Stimulated activated CD4-positive, alpha-beta T cell treated with anti-CD3 and anti-CD28 coated beads, TNF-alpha, amount 100 ng/mL, for 24 hours (primary cell): ENCODE measurements around the gene PLSCR3.

Experiments used
- DNase-seq, 3 experiments: peaks; one replicate each; pipeline ENCODE4 v3.0.0-alpha.2; 2020; ENCODE audit warnings: low read depth in 3 of 3

Gene PLSCR3

GRCh38 chr17:7426896-7427489 lies 32.7 kb upstream of the PLSCR3 start:
- DNase-seq = no peak

DNA sequence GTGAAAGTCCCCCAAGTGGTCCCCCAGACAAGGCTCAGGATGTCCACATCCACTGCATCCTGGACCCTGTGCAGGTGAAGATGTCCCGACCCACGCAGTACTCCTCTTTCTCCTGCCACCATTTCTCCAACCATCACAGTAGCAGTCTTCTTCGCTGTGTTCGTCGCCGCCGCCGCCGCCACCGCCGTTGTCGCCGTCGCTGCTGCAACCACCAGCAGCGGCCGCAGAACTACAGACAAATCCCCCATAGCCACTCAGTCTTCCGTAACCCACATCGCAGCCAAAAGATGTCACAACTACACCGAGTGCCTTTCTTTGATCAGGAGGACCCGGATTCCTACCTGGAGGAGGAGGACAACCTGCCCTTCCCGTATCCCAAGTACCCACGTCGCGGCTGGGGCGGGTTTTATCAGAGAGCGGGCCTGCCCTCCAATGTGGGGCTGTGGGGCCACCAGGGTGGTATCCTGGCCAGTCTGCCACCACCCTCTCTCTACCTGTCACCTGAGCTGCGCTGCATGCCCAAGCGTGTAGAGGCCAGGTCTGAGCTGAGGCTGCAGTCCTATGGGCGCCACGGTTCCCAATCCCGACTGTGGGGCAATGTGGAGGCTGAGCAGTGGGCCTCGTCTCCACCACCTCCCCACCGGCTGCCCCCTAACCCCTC lies 32.0 kb upstream of the PLSCR3 start:
- DNase-seq = no peak

DNA sequence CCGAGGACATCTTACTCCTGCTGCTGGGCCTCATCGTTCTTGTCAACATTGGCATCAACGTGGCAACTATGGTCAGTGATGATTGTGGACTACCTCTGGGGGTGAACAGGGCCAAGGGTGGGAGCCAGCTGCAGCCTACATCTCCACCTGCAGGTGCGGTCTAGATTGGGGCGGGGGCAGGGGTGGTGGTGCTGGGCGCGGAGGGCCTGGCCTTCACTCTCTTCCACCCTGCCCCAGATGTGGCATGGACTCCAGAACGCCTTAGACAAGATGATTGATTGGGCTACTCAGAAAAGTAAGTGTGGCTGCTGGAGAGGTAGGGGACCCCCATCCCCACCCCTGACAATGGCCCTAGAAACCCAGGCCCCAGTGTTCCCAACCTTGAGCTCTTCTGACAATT lies 31.4 kb upstream of the PLSCR3 start:
- no peak for DNase-seq

DNA sequence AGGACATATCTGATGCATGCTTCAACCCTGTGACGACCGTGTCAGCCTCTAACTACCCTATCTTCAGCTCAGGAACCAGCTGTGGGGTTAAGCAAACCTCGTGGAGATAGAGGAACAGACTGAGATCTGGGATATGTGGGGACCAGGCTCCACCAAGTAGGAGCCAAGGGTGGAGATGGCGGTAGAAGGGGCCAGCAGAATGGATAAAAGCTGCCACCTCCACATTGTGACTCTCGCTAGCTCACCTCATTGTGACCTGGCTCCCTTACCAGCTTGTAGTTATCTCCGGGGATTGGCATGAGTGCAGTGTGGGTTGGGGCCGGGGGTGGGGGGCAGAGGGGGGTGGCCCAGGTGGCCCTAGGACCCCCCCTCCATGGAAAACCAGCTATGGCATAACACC lies 31.0 kb upstream of the PLSCR3 start, which contains the start of gene SPEM2:
Gene SPEM2, plus strand, starts transcription at position 301 of the 400 bp plus-strand sequence. Its CDS starts 73 bp downstream, at position 374.
- DNase-seq = no peak

DNA sequence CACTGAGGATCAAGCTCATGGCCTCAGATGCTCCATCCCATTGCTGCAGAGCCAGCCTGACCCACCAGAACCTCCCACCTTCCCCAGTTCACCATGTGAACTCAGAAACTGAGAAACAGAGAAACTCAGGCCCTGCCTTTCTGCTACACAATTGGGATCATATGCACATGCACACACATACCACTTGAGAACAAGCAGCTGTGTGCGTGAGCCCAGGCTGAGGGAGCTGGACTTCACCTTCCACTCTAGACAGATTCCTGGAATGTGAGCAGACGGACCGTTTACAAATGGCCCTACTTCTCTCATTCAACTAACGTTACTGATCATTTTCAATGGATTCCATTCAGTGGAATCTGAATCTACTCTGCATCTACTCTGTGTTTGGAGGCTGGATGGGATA lies 29.4 kb upstream of the PLSCR3 start:
- no peak for DNase-seq

GRCh38 chr17:7421186-7421585 lies 26.9 kb upstream of the PLSCR3 start:
- no peak for DNase-seq

DNA sequence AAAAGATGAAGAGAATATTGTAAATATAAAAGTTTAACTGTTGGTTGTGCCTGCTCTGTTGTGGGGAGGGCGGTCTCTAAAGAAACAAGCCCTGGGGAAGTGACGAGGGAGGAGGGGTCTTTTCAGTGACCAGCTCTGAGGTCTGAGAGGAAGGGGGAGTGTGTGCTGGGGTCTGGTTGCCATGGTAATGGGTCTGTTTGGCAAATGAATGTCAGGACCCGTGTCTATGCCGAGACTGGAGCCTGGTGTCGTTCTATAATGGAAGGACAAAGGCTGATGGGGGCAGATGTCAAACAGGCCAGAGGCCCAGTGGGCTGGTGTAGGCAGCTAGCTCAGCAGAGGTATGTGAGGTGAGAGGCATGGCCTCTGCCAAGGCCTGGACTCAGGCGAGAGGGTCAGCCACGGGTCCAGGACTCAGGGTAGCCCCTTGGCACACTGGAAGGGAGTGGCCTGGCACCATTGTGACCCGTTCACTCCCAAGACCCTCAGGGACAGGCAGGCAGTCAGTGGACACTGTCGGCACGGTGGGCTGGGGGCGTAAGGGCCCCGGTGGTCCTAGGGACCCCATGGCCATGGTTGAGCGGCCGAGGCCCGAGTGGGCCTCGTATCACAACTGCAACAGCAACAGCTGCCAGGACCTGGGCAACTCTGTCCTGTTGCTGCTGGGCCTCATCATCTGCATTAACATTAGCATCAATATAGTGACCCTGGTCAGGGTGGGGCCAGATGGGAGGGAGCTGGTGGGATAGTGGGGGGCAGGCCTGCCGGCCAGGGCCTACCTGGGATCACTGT lies 25.7 kb upstream of the PLSCR3 start, which contains the start of gene SPEM1:
Gene SPEM1, plus strand, starts transcription at position 506 of the 792 bp plus-strand sequence. Its CDS starts 61 bp downstream, at position 567.
- DNase-seq = no peak

GRCh38 chr17:7418472-7419152 lies 24.3 kb upstream of the PLSCR3 start:
- no peak for DNase-seq

GRCh38 chr17:7417056-7417655 lies 22.8 kb upstream of the PLSCR3 start:
- DNase-seq = no peak

DNA sequence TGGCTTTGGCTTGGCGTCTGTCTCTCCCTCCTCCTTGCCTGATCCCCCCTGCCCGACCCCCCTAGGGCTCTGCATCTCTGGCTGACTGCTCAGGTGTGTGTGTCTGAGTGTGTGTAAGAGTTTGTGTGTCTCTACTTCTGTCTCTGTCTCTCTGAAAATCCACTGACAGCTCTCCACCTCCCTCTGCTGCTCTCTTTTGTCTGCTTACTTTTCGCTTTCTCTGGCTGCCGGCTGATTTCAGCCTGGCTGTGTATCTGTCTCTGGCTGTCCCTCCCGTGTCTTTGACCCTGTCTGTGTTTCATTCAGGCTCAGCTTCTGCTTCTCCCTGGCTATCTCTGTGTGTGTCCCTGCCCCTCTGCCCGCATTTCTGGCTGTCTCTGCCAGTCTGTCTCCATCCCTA lies 22.0 kb upstream of the PLSCR3 start:
- no peak for DNase-seq

DNA sequence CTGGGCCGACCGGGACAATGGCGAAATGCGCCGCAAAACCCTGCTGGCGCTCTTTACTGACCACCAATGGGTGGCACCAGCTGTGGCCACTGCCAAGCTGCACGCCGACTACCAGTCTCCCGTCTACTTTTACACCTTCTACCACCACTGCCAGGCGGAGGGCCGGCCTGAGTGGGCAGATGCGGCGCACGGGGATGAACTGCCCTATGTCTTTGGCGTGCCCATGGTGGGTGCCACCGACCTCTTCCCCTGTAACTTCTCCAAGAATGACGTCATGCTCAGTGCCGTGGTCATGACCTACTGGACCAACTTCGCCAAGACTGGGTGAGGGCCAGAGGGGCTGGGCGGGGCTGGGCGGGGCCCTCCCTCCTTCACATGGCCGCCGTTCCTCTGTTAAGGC lies 21.5 kb upstream of the PLSCR3 start:
- DNase-seq = no peak

DNA sequence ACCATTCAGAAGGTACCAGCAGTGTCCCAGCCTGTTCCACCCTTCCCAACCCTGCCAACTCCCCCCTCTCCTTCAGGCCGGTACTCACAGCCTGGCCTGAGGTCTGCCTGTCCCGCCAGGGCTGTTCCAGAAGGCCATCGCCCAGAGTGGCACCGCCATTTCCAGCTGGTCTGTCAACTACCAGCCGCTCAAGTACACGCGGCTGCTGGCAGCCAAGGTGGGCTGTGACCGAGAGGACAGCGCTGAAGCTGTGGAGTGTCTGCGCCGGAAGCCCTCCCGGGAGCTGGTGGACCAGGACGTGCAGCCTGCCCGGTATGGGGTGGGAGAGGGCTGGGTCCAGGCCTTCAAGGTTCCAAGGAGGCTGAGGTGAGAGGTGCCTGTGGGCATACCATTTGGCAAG lies 20.5 kb upstream of the PLSCR3 start:
- DNase-seq = no peak

DNA sequence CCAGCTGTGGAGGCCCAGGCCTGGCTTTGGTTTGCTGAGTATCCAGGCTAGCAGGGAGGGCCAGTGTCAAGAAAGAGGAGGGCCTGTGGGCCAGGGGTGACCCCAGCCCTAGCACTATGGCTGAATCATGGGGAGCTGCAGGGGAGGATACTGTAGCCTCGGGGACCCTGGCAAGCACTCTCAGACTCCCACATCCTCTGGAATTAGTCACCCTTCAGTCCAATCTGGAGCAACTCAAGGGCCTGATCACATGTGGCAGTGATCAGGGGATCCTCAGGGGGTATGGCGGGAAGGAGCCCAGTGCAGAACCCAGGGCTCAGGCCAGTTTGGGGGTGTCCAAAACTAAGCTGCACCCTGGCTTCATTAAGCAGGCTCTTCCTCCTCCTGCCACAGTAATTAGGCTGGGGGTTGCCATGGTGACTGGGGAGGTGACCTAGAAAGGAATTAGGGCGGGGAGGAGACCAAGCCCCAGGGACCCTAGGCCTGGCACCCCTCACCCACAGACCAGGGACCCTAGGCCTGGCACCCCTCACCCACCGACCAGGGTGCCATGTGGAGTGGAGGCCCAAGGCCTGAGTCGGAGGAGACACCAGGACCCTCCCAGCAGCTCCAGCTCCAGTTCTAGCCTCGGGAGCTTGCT lies 19.1 kb upstream of the PLSCR3 start:
- DNase-seq = no peak

DNA sequence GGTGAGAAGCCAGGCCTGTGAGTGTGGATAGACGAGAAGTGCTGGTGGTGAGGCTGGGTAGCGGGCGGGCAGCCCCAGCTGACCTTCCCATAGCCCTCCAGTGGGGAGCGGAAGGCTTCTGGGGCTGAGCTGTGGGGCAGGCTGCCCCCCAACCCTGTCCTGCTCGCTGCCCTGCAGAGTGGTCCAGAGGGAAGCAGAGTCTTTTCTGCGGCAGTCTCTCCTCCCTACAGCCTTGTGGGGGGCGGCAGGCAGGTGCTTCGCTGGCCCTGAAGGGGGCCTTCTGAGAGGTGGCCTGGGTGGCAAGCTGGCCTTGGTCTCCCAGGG lies 17.1 kb upstream of the PLSCR3 start:
- no peak for DNase-seq

GRCh38 chr17:7410634-7411426 lies 16.5 kb upstream of the PLSCR3 start:
- DNase-seq = no peak

GRCh38 chr17:7409716-7410115 lies 15.4 kb upstream of the PLSCR3 start:
- no peak for DNase-seq

DNA sequence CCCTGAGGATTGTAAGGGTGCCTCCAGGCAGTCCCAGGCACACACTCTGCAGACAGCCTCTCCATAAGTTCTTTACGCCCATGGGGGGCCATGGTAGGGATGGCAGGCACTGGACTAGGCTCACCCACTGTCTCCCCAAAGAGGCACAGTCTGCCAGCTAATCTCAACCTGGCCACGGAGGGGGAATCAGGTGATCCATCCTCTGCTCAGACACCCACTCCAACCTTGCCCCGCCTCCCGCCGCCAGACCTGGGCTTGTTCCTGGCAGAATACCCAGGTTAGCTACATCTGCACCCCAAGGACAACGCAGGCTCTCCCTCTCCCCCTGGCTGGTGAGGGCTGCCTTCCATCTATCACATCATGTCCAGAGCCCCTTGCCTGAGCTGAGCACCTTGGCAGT lies 14.5 kb upstream of the PLSCR3 start:
- DNase-seq = no peak

GRCh38 chr17:7408252-7408727 lies 14.0 kb upstream of the PLSCR3 start:
- no peak for DNase-seq

GRCh38 chr17:7407485-7408251 lies 13.3 kb upstream of the PLSCR3 start, which contains the start of gene NLGN2:
TSS of gene NLGN2 (plus strand) at chr17:7407845. CDS start at chr17:7408256, 411 bp downstream.
- no peak for DNase-seq

DNA sequence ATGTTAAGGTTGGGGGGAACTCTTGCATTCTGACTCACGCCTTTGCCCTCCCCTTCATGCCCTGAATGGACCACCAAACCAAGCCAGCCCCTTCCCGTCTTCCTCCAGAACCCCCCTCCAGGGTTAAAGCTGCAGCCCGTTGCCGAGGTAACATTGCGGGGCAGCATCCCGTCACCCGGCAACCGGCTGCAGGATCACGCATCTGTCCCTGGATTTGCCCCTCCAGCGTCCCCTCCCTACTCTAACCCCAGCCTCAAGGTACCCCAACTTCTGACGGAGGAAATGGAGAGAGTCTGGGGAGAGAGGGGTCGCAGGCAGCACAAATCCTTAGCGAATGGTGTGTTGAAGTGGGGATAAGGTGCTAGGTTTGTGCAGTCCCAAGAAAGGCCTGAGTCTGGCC lies 12.8 kb upstream of the PLSCR3 start:
- no peak for DNase-seq
